Activated naive CD4-positive, alpha-beta T cell treated with anti-CD3 and anti-CD28 coated beads for 36 hours (primary cell): ENCODE data around the gene TF. TPM values are rescaled to one million over a fixed set of nuclear protein-coding genes. Genes with fewer than 3 reads are reported as not detected.

Experiments used
- CTCF ChIA-PET: fragments of 350-600 bp; sonication (Branson Sonifier 250); formaldehyde crosslinking; loops from one replicate; lab custom pipeline; 2021; ENCODE audit warnings: antibody characterized with exemption; lab: Charles Lee
- DNase-seq: peaks from one replicate; pipeline ENCODE4 v3.0.0-alpha.2; 2020
- H3K27ac Mint-ChIP-seq: one replicate; pipeline ENCODE4 v1.8.0; 2021; ENCODE audit warnings: mild to moderate bottlenecking, mixed read lengths
- H3K27me3 Mint-ChIP-seq: one replicate; pipeline ENCODE4 v1.8.0; 2021; ENCODE audit warnings: low read depth, mixed read lengths
- H3K36me3 Mint-ChIP-seq: one replicate; pipeline ENCODE4 v1.8.0; 2021; ENCODE audit warnings: low read depth, mixed read lengths
- H3K4me1 Mint-ChIP-seq: one replicate; pipeline ENCODE4 v1.8.0; 2021; ENCODE audit warnings: low read depth, mixed read lengths
- H3K4me3 Mint-ChIP-seq: one replicate; pipeline ENCODE4 v1.8.0; 2021; ENCODE audit warnings: mild to moderate bottlenecking, moderate library complexity, mixed read lengths
- H3K9me3 Mint-ChIP-seq: one replicate; pipeline ENCODE4 v1.8.0; 2021; ENCODE audit warnings: mixed read lengths
- intact Hi-C: fragments of 100-400 bp; cut with micrococcal nuclease; formaldehyde crosslinking; loops from one replicate; pipeline ENCODE4 v1.15.1; 2023
- total RNA-seq, 2 experiments: library from RNA; stranded (reverse); gene quantifications; one replicate each; pipeline ENCODE4 v1.2.3, GENCODE V29; 2021

The TF gene
- total RNA-seq, 2 experiments from 2014 or later = 0.07 to 0.52 TPM

DNA sequence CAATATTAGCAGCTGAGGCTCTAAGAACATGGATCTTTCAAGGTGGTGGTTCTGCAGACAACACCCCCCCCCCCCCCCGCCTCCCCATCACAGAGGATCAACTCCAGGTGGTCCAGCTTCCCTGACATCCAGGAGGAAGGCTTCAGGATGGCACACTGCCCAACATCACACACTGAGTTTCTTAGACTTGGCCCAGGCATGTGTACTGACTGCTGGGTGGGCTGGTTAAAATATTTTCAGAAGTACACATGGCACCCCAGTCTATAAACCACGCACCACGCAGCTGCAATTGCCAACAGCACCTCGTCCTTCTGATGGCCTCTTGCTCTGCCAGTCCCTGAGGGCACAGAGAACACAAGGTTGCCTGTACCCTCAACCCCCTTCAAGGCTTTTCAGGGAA, 81.5 kb downstream of the TF start:
- Mint-ChIP-seq H3K27me3 (no peaks in the 10 kb centered on the region), H3K4me1 (no peaks in the 10 kb centered on the region), H3K36me3 (peaks cover 27% of the 10 kb centered on the region), H3K9me3 (no peaks in the 10 kb centered on the region), H3K4me3 (no peak overlapping the region), H3K27ac (no peak overlapping the region)
- DNase-seq = no peak
- CTCF ChIA-PET = no interaction called here
- intact Hi-C loops = no loop called here

DNA sequence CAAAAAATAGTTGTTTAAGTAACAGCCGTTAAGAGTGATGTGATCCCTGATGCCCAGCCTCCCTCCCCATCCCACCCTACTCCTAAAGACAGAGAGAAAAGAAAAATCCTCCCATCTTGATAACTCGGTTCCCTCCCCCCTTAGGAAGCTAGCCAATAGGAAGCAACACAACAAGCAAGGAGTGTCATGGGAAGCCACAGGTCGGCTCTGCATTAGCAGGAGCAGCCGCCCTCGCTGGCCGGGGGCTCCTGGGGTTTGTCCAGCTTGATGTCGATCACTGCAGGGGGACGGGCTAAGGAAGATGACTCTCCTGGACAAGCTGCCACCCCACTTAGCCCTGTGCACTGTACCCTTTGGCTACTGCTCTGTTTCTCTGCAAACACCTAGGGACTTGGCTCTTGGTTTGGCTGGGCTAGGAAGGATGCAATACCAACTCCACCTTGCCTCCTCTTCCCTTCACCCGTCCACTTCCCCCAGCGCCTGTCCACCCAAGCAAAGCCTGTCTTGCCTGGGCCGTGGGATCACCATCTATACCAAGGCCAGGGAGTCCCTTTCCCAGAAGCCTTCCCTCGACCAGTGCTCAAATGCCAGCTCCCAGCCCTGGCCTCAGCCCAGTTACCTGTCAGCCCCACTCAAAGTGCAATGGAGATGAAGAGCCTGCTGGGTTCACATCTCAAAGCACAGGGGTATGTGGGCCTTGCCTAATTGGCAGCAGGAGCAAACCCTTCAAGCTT, 82.5 kb downstream of the TF start:
- no peaks in the 10 kb centered on the region for H3K9me3 Mint-ChIP-seq
- intact Hi-C loops = no loop called here
- DNase-seq = no peak
- CTCF ChIA-PET = no interaction called here
- H3K27ac Mint-ChIP-seq = no peak overlapping the region
- H3K36me3 Mint-ChIP-seq = peaks cover 19% of the 10 kb centered on the region
- no peaks in the 10 kb centered on the region for H3K4me1 Mint-ChIP-seq
- H3K27me3 Mint-ChIP-seq = no peaks in the 10 kb centered on the region
- H3K4me3 Mint-ChIP-seq = no peak overlapping the region

DNA sequence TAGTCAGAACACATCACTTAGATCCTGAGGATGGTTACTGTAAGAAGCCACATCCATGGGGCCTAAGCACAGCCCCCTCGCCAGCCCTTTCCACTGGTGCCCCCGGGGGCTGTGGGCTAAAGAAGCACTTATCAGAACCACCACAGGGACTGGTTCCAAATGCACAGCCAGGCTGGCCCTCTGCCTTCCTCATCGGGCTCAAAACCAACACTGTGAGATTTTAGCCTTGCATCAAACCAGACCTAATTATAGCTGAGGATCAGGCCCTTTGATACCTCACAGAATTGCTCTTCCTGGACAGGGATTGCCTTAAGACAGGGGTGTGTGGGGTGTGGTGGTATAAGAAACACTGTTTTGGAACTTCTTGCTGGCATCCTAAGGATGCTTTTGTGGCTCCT, 83.1 kb downstream of the TF start:
- Mint-ChIP-seq H3K27me3 (no peaks in the 10 kb centered on the region), H3K4me1 (no peaks in the 10 kb centered on the region)
- CTCF ChIA-PET = no interaction called here

DNA sequence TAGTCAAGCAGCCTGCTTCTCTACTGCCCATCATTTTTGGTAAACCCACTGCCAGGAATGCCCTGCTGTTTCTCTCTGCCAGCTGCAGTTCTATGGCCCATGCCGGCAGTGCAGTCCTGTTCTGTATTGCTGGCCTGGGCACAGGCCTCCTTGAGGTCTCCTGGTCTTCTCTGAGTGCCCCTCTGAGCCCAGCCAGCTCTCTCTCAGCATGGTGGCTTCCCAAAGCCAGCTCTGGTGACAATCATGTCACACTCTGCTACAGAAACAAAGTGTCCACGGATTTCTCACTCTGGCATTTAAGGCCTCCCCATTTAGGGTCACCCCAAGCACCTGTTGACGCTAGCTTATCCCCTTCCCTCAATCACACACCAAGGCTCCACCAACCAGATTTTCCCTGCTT, 83.9 kb downstream of the TF start:
- intact Hi-C loops = no loop called here
- peaks cover 10% of the 10 kb centered on the region for H3K36me3 Mint-ChIP-seq
- no peak overlapping the region for H3K4me3 Mint-ChIP-seq

More for the DNA sequence above, 83.1 kb downstream of the TF start:
- intact Hi-C loops = no loop called here
- H3K9me3 Mint-ChIP-seq = no peaks in the 10 kb centered on the region
- no peak overlapping the region for H3K27ac Mint-ChIP-seq
- DNase-seq = no peak
- no peak overlapping the region for H3K4me3 Mint-ChIP-seq
- peaks cover 14% of the 10 kb centered on the region for H3K36me3 Mint-ChIP-seq

DNA sequence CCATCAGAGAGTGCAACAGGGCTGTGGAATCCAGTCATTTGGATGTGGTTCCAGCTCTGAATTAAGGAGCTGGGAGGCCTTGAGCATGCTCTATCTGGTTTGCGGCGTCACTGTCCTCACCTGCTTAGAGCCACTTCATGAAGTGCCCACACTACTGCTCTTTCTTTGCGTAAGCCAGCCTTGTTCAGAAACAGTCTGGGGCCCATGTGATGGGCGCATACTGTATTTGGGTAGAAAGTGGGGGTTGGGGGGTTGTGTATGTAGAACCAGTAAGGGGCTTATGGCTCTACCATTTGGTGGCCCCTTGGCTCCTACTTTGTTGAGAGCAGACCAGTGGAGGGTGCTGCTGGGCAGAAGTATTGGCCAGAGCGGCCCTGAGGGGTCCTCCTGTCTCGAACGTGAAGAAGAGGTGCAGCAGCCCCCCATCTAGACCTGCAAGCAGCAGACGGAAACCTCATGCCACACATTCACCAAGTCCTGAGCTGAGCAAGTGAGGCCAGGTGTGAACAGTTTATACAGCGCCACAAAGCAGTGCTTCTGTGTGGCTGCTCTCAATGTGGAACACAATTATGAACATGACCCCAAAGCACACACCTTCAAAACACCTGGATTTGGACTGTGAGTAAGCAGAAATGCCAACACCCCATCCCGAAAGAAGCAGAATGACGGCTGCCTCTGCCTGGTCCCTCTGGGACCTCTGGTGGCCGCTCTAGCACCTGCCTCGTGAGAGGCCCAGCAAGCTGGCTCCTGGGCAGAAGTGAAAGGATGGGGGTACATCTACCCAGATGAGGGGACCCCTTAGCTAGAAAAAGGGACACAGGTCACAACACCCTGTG, 86.0 kb downstream of the TF start:
- CTCF ChIA-PET = no interaction called here
- H3K9me3 Mint-ChIP-seq = no peaks in the 10 kb centered on the region
- intact Hi-C loops = no loop called here
- no peaks in the 10 kb centered on the region for H3K27me3 Mint-ChIP-seq
- H3K4me1 Mint-ChIP-seq = no peaks in the 10 kb centered on the region
- no peaks in the 10 kb centered on the region for H3K36me3 Mint-ChIP-seq
- DNase-seq = no peak
- H3K4me3 Mint-ChIP-seq = no peak overlapping the region
- no peak overlapping the region for H3K27ac Mint-ChIP-seq

More for the DNA sequence above, 83.9 kb downstream of the TF start:
- Mint-ChIP-seq H3K9me3 (no peaks in the 10 kb centered on the region), H3K27ac (no peak overlapping the region), H3K4me1 (no peaks in the 10 kb centered on the region), H3K27me3 (no peaks in the 10 kb centered on the region)
- CTCF ChIA-PET = no interaction called here
- no peak for DNase-seq

DNA sequence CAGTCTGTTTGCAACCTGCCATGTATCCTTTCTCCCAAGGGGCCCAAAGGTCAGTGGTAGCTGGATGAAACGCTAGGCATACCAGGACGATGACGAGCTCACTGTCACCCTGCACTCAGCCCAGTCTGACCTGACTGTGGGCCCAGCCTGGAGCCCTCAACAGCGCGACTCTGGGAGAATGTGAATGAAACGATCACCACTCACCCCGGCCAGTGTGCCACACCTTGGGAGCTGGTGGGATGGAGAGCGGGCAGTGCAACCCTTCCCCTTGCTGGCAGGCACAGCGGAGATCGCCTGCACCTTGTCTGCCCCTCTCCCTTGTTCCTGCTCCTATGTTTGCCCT, 86.6 kb downstream of the TF start:
- Mint-ChIP-seq H3K4me1 (no peaks in the 10 kb centered on the region), H3K27ac (no peak overlapping the region), H3K9me3 (no peaks in the 10 kb centered on the region), H3K27me3 (no peaks in the 10 kb centered on the region), H3K4me3 (no peak overlapping the region), H3K36me3 (no peaks in the 10 kb centered on the region)
- CTCF ChIA-PET = no interaction called here
- DNase-seq = no peak
- intact Hi-C loops = no loop called here

DNA sequence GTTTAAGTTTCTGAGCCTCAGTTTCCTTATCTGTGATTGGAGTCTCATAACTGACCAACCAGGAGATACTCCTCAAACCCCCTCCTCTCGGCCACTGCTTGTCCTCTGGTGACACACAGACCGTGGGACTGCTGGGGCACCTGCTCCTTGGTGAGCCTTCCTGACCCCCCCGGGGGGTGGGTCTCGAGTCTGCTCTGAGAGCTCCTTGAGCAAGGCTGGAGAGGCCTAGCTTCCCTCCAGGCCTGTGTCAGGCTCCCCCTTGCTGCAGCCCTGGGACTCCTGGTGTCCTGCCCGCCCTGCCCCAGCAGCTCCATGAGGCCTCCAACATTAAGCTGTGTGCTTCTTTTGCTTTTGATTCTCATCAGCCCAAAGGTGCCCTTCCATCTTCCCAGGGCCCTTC, 87.1 kb downstream of the TF start:
- H3K4me3 Mint-ChIP-seq = no peak overlapping the region
- intact Hi-C loops = no loop called here
- H3K27me3 Mint-ChIP-seq = no peaks in the 10 kb centered on the region
- H3K9me3 Mint-ChIP-seq = no peaks in the 10 kb centered on the region
- no peak overlapping the region for H3K27ac Mint-ChIP-seq
- DNase-seq = no peak
- no peaks in the 10 kb centered on the region for H3K4me1 Mint-ChIP-seq
- CTCF ChIA-PET = no interaction called here
- no peaks in the 10 kb centered on the region for H3K36me3 Mint-ChIP-seq

DNA sequence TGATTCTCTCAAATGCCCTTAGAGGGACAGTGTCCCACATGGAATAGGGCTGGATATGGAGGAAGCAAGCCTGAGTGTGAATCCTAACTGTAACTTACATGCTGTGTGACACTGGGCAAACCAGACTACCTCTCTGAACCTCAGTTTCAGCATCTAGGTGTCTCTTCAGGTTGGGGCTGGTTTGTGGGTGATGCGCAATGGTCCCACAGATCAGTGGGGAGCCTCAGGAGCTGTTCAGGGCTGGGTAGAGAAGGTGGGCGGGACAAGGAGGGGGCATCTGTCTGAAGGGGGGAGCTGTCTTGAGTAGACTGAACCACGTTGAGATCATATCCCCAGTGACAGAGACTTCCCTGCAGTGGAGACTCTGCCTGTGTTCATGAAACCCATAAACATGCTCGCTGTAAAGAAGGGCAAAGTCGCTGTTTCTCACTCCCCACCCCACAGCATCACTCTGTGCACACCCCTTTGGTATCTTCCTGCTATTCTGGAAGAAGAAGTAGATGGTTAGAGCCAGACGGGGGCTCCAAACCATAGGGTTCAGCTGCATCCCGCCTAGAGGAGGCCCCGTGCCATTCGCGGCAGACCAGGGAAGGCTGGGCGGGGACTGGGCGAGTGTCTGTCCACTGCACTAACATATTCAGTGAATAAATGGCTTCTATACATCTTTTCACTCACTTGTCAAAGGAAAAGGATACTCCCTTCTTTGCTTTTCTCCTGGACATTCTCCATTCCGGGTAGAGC, 87.9 kb downstream of the TF start:
- intact Hi-C loops = no loop called here
- no peak overlapping the region for H3K4me3 Mint-ChIP-seq
- CTCF ChIA-PET = interaction anchor here (0.6 kb wide), 1 partner anchor 293 kb away, joined by 3 read pairs; no protein-coding TSS in a partner anchor

DNA sequence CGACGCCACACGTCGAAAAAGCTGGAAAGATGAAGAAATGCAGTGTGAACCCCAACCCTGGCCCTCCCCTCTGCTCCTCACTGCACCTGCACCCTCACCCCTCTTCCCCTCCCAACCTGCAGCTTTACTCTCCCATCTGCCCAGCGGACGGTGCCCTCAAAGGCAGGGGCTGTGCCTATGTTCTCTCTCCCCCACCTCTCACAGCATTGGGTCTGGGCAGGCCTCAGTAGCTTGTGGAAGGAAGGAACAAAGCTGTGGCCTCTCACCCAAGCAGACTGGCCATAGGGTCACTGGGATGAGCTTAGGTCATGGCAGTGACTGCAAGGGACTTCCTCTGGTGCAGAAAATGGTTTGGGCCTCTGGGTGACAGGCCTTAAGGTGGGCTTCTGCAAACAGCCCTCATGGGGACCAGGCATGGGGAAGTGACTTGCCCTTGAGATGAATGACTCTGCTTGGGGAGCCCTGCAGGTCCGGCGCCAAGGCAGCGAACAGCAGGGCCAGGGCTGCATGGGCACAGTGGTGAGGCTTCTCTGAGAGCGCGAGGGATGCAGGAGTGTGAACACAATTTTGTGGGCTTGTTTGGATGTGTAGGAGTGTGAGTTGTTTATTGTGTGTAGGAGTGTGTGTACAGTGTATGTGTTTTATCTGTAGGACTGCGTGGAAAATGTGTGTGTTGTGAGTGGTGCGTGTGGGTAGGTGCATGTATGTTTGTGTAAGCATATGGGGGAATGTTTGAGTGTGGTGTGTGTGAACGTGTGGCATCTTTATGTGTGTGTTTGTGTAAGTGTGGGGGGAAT, 88.6 kb downstream of the TF start:
- no peak for DNase-seq
- intact Hi-C loops = no loop called here
- Mint-ChIP-seq H3K9me3 (no peaks in the 10 kb centered on the region), H3K4me3 (no peak overlapping the region), H3K4me1 (no peaks in the 10 kb centered on the region), H3K27me3 (no peaks in the 10 kb centered on the region), H3K27ac (no peak overlapping the region), H3K36me3 (no peaks in the 10 kb centered on the region)
- CTCF ChIA-PET = no interaction called here

More for the DNA sequence above, 87.9 kb downstream of the TF start:
- DNase-seq = no peak
- Mint-ChIP-seq H3K27ac (no peak overlapping the region), H3K9me3 (no peaks in the 10 kb centered on the region), H3K36me3 (no peaks in the 10 kb centered on the region), H3K27me3 (no peaks in the 10 kb centered on the region), H3K4me1 (no peaks in the 10 kb centered on the region)

DNA sequence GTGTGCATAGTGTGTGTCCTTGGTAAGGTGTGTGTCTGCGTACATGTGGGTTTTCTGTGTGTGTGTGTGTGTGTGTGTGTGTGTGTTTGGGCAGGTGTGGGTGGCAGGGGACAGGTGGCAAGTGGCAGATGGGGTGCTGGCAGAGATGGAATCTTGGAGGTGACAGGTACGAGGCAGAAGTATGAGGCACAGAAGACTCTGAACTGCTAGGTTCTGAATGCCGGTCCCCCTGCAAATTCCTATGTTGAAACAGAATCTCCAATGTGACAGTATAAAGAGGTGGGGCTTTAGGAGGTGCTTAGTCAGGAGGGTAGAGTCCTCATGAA, 89.2 kb downstream of the TF start:
- H3K9me3 Mint-ChIP-seq = no peaks in the 10 kb centered on the region

DNA sequence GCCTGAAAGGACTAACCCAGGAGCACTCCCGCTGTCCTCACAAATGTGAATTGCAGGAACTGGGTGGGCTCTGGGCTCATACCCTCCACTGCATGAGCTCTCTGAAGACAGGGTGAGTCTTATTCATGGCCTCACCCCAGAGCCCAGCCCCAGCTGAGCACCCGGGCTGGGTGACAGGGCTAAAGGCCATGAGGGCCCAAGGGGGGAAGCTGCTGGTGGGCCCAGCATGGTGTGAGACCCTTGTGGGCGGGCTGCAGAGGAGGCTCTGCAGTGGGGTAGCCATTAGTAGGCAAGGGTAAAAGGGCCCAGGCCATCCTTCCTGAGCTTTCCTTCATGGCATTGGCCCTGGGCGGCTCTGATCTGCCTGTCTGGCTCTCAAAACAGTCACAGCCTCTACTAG, 89.8 kb downstream of the TF start:
- no peaks in the 10 kb centered on the region for H3K9me3 Mint-ChIP-seq
- no peaks in the 10 kb centered on the region for H3K36me3 Mint-ChIP-seq
- H3K27me3 Mint-ChIP-seq = no peaks in the 10 kb centered on the region
- no peak overlapping the region for H3K4me3 Mint-ChIP-seq
- H3K27ac Mint-ChIP-seq = no peak overlapping the region
- CTCF ChIA-PET = no interaction called here
- no peaks in the 10 kb centered on the region for H3K4me1 Mint-ChIP-seq
- intact Hi-C loops = no loop called here
- no peak for DNase-seq

More for the DNA sequence above, 89.2 kb downstream of the TF start:
- no peak overlapping the region for H3K27ac Mint-ChIP-seq
- no peaks in the 10 kb centered on the region for H3K36me3 Mint-ChIP-seq
- intact Hi-C loops = no loop called here
- DNase-seq = no peak
- H3K4me1 Mint-ChIP-seq = no peaks in the 10 kb centered on the region
- CTCF ChIA-PET = no interaction called here
- H3K4me3 Mint-ChIP-seq = no peak overlapping the region
- no peaks in the 10 kb centered on the region for H3K27me3 Mint-ChIP-seq

DNA sequence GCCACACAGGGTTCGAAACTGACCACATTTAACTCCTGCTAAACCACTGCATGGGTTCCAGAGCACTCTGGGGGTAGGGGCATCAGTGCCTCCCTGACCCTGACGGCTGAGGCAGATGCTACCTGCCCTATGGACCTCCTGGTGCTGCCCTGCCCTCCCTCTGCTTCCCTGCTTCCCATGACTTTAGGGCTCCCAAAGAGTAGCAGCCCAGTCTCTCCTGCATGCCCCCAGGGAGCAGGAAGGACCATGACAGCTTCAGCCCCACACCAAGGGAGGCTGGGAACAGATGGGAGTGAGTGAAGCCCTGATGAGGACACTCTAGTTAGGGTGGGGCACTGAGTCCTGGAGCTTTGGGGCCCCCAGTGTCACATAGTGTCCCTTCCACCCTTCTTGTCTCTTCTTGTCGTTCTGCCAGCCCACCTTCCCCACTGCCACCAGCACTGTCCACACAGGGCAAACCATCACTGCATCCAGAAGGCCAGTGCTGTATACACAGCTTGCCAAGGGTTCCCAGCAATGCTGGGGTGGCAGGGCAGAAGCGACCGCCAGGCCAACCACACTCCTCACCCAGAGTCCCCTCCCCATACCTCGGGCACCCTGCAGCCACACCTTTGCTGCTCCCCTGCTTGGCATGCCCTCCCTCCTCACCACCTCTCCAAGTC, 90.4 kb downstream of the TF start:
- no peaks in the 10 kb centered on the region for H3K27me3 Mint-ChIP-seq
- no peaks in the 10 kb centered on the region for H3K9me3 Mint-ChIP-seq
- no peak for DNase-seq
- no peak overlapping the region for H3K27ac Mint-ChIP-seq
- CTCF ChIA-PET = no interaction called here
- intact Hi-C loops = no loop called here
- no peak overlapping the region for H3K4me3 Mint-ChIP-seq
- no peaks in the 10 kb centered on the region for H3K4me1 Mint-ChIP-seq
- H3K36me3 Mint-ChIP-seq = no peaks in the 10 kb centered on the region
